Measurements from ENCODE around the gene SPDYE2B. TPM values are rescaled to one million over a fixed set of nuclear protein-coding genes. Genes with fewer than 3 reads are reported as not detected.
"Not testable (repeated sequence)": the region's sequence is repeated elsewhere in the genome, so short reads cannot be mapped to it uniquely, and the experiment has no call there.

SPDYE2B gene
- polyA plus RNA-seq, 6 donors from 2014 or later, result 0.30 to 0.43 (median 0.42) TPM; not detected in 3

- H3K4me1 Mint-ChIP-seq; H3K36me3 Mint-ChIP-seq; H3K9me3 Mint-ChIP-seq; ATAC-seq (ENCODE audit: low read depth in 2 of 2); DNase-seq; H3K27me3 Mint-ChIP-seq; H3K4me3 Mint-ChIP-seq; H3K27ac Mint-ChIP-seq: not testable (repeated sequence)
Observed at GRCh38 chr7:102698962-102699750, 49.0 kb downstream of the SPDYE2B start.

Other genes with a start within 250 kb of the SPDYE2B start
- 100 to 1,000 TPM; 236 to 340 (median 260) TPM for gene ORAI2, start 216.7 kb upstream of the SPDYE2B start, polyA plus RNA-seq (ENCODE audit: low read depth in 6 of 6)
- 10 to 100 TPM; 12.4 to 23.5 (median 19.0) TPM for gene ALKBH4, start 185.5 kb upstream of the SPDYE2B start, polyA plus RNA-seq (ENCODE audit: low read depth in 6 of 6)
- gene LRWD1, start 185.3 kb upstream of the SPDYE2B start, polyA plus RNA-seq (ENCODE audit: low read depth in 6 of 6), result 10 to 100 TPM in 5 of 6 donors, 1 to 10 TPM in 1; 6.9 to 22.1 (median 17.3) TPM
- 100 to 1,000 TPM in 3 of 6 donors, 10 to 100 TPM in 3; 65.4 to 149 (median 107) TPM for gene POLR2J, start 171.4 kb upstream of the SPDYE2B start, polyA plus RNA-seq (ENCODE audit: low read depth in 6 of 6)
- gene RASA4B, start 132.5 kb upstream of the SPDYE2B start, polyA plus RNA-seq (ENCODE audit: low read depth in 6 of 6), result 10 to 100 TPM in 1 of 6 donors, 1 to 10 TPM in 5; 4.1 to 11.7 (median 5.6) TPM
- 1 to 10 TPM; 1.2 to 7.3 (median 2.5) TPM for gene UPK3BL2, start 106.6 kb upstream of the SPDYE2B start, polyA plus RNA-seq (ENCODE audit: low read depth in 6 of 6)
- gene SPDYE2, start 99.1 kb upstream of the SPDYE2B start, polyA plus RNA-seq (ENCODE audit: low read depth in 6 of 6), result under 1 TPM in 5 of 6 donors, not detected in 1; 0.30 to 0.96 (median 0.55) TPM
- 10 to 100 TPM in 5 of 6 donors, 1 to 10 TPM in 1; 6.6 to 64.7 (median 33.3) TPM for gene POLR2J3, start 77.7 kb upstream of the SPDYE2B start, polyA plus RNA-seq (ENCODE audit: low read depth in 6 of 6)
- 10 to 100 TPM in 4 of 6 donors, 1 to 10 TPM in 2; 5.9 to 24.9 (median 14.3) TPM for gene RASA4, start 33.6 kb upstream of the SPDYE2B start, polyA plus RNA-seq (ENCODE audit: low read depth in 6 of 6)
- gene UPK3BL1, start 7.5 kb upstream of the SPDYE2B start, polyA plus RNA-seq (ENCODE audit: low read depth in 6 of 6), result 10 to 100 TPM in 5 of 6 donors, 1 to 10 TPM in 1; 8.6 to 29.8 (median 23.3) TPM
- gene POLR2J2, start 21.3 kb downstream of the SPDYE2B start, polyA plus RNA-seq (ENCODE audit: low read depth in 6 of 6), result 1 to 10 TPM in 5 of 6 donors, under 1 TPM in 1; 0.76 to 6.2 (median 2.7) TPM
- gene FAM185A, start 98.7 kb downstream of the SPDYE2B start, polyA plus RNA-seq (ENCODE audit: low read depth in 6 of 6), result 10 to 100 TPM in 1 of 6 donors, 1 to 10 TPM in 5; 4.7 to 11.2 (median 6.3) TPM